Measurements from ENCODE around the gene NF1.

GRCh38 chr17:31393749-31394146, 299.0 kb downstream of the NF1 start:
- TF ChIP-seq CTCF (IDR thresholded peaks at IDR 0.05; ENCODE audit: low read depth, low read length) (no peak), POLR2A (IDR thresholded peaks at IDR 0.05; ENCODE audit: extremely low read depth, insufficient read length) (no peak), MYC (IDR thresholded peaks at IDR 0.05; ENCODE audit: low read depth, low read length) (no peak)
- TF ChIP-seq, protein P1, sequence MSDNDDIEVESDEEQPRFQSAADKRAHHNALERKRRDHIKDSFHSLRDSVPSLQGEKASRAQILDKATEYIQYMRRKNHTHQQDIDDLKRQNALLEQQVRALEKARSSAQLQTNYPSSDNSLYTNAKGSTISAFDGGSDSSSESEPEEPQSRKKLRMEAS (IDR thresholded peaks at IDR 0.05; ENCODE audit: low read depth, low read length), result no peak

Measured in NB4 (cell line).